Activated T-cell treated with anti-CD3 and anti-CD28 coated beads, Interleukin-2, amount 50 U/mL, for 72 hours (primary cell): ENCODE data around the gene GRIN2A. TPM values are rescaled to one million over a fixed set of nuclear protein-coding genes. Genes with fewer than 3 reads are reported as not detected.
A peak's percentile ranks its signal among the peaks of the same experiment; 100 is the strongest.

Experiments
- ATAC-seq, 2 donors: fragments of 150-1000 bp; cut with Tn5 transposase; replicated peaks in 1 of 2; 2 replicates each; pipeline ENCODE4 v1.10.0; 2021; ENCODE audit warnings: moderate library complexity in 2 of 2, mild to moderate bottlenecking in 1 of 2
- DNase-seq, 2 donors: peaks; one replicate each; pipeline ENCODE4 v3.0.0; 2021 to 2022; ENCODE audit warnings: mixed read lengths in 1 of 2
- H3K27ac Mint-ChIP-seq: one replicate; pipeline ENCODE4 v1.8.0; 2022; ENCODE audit warnings: mild to moderate bottlenecking, moderate library complexity, mixed read lengths
- H3K27me3 Mint-ChIP-seq: one replicate; pipeline ENCODE4 v1.8.0; 2022; ENCODE audit warnings: low read depth, mixed read lengths
- H3K36me3 Mint-ChIP-seq, 2 donors: one replicate each; pipeline ENCODE4 v1.8.0; 2022; ENCODE audit warnings: mixed read lengths in 2 of 2, mild to moderate bottlenecking in 1 of 2; ENCODE audit not compliant: insufficient read depth in 2 of 2
- H3K4me1 Mint-ChIP-seq: one replicate; pipeline ENCODE4 v1.8.0; 2022; ENCODE audit warnings: low read depth, mixed read lengths
- H3K4me3 Mint-ChIP-seq, 2 donors: one replicate each; pipeline ENCODE4 v1.8.0; 2022; ENCODE audit warnings: mild to moderate bottlenecking in 2 of 2, mixed read lengths in 2 of 2, moderate library complexity in 2 of 2
- H3K9me3 Mint-ChIP-seq, 2 donors: one replicate each; pipeline ENCODE4 v1.8.0; 2022; ENCODE audit warnings: mixed read lengths in 2 of 2
- total RNA-seq, 2 donors: library from RNA; stranded (reverse); gene quantifications; one replicate each; pipeline ENCODE4 v1.2.3, GENCODE V29; 2022

The GRIN2A gene
- total RNA-seq, result not detected

DNA sequence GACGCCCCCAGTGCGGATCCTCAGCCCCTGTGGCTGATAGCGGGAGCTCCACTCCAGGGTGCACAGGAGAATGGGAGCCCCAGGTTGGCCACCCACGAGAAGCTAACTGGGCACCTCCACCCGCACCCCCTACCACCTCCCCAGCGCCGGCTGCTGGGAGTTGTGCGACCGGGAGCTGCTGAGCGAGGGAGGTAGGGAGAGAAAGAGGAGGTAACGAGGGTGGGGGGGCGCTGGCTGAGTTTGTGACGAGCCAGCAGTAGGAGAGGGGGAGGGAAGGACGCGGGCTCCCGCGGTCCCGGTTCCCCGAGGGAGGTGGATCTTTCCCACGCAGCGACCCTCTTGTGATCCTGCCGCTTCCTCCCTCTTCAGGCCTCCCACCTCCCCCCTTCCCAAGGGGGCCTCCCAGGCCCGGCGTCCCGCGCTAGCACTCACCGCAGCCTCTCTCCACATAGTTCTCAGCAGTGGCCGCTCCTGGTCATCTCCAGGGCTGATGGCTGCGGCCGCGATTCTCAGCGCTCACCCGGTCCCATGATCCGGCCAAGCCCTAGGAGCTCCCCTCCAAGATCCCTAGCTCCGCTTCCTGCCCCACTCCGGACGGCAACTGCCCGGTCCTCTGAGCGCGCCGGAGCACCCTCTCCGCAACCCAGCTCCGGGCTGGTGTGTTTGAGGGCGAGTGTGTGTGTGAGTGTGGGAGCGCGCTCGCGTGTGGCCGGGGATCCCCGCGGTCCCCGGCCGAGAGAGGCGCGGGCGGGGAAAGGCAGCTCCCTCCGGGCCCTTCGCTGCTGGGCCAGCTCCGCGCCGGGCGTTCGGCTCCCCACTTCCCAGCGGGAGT is at the start of gene GRIN2A:
Gene GRIN2A, minus strand, starts transcription at position 207 of the 832 bp plus-strand sequence. CDS start 2,017 bp downstream, outside the sequence.
- Mint-ChIP-seq H3K27ac (no peak within 1 kb of the TSS), H3K36me3 (no peaks in the 10 kb centered on the region), H3K9me3 (no peaks in the 10 kb centered on the region), H3K4me3 (peak within 1 kb of the TSS; percentile 15 to 48), H3K4me1 (peaks cover 15% of the 10 kb centered on the region), H3K27me3 (peaks cover 48% of the 10 kb centered on the region)
- no peak for ATAC-seq
- no peak for DNase-seq

GRCh38 chr16:10231563-10231962 is 49.3 kb upstream of the GRIN2A start:
- Mint-ChIP-seq H3K27ac (no peak overlapping the region), H3K4me1 (no peaks in the 10 kb centered on the region), H3K27me3 (no peaks in the 10 kb centered on the region), H3K36me3 (peaks cover 4 to 10% of the 10 kb centered on the region in 2 donors), H3K4me3 (no peak overlapping the region), H3K9me3 (peaks cover 9 to 13% of the 10 kb centered on the region in 2 donors)
- DNase-seq (no peak), ATAC-seq (no peak)

DNA sequence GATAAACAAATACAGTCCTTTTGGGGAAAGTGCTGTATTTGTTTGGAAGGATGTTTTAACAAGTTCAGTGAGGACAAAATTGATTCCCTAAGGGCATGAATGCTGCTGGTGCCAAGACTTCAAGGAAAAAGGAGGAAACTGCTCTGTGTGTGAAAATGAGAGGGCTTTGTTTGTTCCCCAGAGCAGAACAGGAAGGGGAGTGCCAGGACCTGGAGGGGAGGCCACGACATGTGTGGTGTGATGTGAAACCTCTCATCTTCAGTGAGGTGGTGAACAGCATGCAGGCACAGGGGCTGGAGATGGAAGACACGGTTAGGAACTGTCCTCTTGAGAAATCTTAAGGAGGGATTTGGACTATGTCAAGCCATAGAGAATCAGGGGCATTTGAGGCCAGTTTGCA is 46.6 kb upstream of the GRIN2A start:
- Mint-ChIP-seq H3K27me3 (peaks cover 9% of the 10 kb centered on the region), H3K9me3 (peaks cover 9 to 13% of the 10 kb centered on the region in 2 donors), H3K4me1 (no peaks in the 10 kb centered on the region), H3K4me3 (no peak overlapping the region), H3K36me3 (peaks cover 4 to 10% of the 10 kb centered on the region in 2 donors), H3K27ac (no peak overlapping the region)
- ATAC-seq (no peak), DNase-seq (no peak)

DNA sequence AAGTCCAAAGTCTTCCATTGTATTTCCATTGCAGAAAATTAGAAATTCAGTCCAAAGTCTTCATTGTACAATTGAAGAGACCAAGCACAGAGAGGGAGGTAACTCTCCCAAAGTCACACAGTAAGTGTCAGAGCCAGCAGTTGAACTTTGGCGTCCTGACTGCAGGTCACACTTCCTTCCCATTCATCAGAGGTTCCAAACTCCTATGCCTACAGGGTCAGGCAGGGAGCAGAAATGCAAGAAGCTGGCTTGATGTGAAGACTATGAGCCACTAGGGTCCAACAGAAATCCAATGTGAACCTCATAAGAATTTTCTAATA is 44.7 kb upstream of the GRIN2A start:
- Mint-ChIP-seq H3K27me3 (peaks cover 9% of the 10 kb centered on the region), H3K4me3 (no peak overlapping the region), H3K9me3 (peaks cover 7 to 9% of the 10 kb centered on the region in 2 donors), H3K36me3 (peaks cover 1 to 2% of the 10 kb centered on the region in 2 donors), H3K4me1 (no peaks in the 10 kb centered on the region), H3K27ac (no peak overlapping the region)
- DNase-seq, result no peak
- no peak for ATAC-seq

DNA sequence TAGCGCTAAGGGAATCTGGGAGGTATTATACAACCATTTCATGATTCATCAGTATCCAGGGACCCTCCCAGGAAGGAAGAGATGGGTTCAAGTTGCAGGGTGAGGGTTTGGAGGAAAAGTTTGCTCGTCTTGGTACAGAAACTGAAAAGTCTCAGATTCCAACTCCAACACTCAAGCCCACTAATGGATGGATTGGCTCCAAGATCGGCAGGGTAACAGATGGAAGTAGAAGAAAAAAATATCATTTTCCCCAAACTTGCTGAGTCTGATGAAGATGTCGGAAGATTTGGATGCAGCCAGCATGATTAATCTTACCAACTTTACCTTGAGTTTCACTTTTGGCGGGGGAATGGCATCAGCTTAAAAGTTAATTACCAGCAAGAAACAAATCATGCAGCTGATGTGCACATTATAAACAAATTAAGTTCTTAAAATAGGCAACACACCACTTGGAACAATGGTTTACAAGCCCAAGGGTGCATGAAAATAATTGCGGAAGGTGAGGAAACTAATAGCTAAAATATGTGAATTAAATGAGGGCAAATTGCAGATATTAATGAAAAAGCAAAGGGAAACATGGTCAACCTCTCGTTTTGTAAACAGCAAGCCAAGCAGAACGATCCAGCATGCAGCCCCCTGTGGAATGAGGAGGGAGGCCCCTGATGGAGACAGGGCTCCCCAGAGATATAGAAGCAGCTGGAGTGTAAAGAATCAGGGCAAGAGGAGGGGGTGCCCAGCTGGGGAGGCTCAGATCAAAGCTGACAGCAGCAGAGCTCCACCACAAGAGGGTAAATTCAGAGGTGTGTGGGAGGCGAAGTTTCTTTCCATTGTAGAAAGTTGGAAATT is 44.1 kb upstream of the GRIN2A start:
- no peak for ATAC-seq

DNA sequence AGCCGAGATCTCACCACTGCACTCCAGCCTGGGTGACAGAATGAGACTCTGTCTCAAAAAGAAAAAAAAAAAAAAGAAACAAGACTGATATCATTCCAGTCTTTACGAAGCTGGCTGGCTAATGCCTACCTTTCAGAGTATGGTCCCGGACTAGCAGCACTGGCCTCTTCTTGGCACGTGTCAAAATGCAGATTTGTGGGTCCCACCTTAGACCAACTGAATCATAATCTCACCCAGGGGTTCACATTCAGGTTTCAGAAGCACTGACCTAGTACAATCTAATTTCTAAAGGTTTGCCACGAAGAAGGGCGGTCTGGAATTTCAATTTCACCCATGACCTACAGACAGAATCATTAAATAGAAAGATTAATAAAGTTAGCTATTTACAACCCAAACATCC is 43.4 kb upstream of the GRIN2A start:
- Mint-ChIP-seq H3K4me1 (no peaks in the 10 kb centered on the region), H3K27ac (no peak overlapping the region), H3K36me3 (no peaks in the 10 kb centered on the region), H3K4me3 (no peak overlapping the region), H3K27me3 (peaks cover 9% of the 10 kb centered on the region), H3K9me3 (peaks cover under 1 to 4% of the 10 kb centered on the region in 2 donors)
- ATAC-seq (no peak), DNase-seq (no peak)

More for the DNA sequence above, 44.1 kb upstream of the GRIN2A start:
- Mint-ChIP-seq H3K27me3 (peaks cover 9% of the 10 kb centered on the region), H3K9me3 (peaks cover 3 to 7% of the 10 kb centered on the region in 2 donors), H3K4me1 (no peaks in the 10 kb centered on the region), H3K4me3 (no peak overlapping the region), H3K27ac (no peak overlapping the region), H3K36me3 (no peaks in the 10 kb centered on the region)
- DNase-seq, result no peak

DNA sequence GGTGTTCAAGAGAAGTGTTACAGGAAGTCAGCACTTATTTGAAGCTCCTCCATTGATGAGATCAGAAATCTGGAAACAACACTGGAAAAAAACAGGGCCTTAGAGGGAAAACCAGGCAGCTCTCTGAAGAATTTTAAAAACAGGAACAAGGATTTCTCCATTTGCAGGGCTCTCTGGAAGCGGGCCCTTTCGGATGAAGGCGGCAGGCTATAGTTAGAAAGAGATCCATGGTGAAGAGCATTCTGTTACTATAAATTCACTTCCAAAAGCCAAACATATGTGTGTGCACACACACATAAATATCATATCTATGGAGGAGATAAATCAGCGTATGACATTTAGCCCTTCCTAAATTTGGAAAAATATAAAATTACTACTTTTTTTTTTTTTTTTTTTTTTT is 42.6 kb upstream of the GRIN2A start:
- ATAC-seq (no peak), DNase-seq (no peak)
- Mint-ChIP-seq H3K36me3 (no peaks in the 10 kb centered on the region), H3K4me3 (no peak overlapping the region), H3K27ac (no peak overlapping the region), H3K9me3 (peaks cover 0 to 2% of the 10 kb centered on the region in 2 donors), H3K4me1 (no peaks in the 10 kb centered on the region), H3K27me3 (peaks cover 9% of the 10 kb centered on the region)

DNA sequence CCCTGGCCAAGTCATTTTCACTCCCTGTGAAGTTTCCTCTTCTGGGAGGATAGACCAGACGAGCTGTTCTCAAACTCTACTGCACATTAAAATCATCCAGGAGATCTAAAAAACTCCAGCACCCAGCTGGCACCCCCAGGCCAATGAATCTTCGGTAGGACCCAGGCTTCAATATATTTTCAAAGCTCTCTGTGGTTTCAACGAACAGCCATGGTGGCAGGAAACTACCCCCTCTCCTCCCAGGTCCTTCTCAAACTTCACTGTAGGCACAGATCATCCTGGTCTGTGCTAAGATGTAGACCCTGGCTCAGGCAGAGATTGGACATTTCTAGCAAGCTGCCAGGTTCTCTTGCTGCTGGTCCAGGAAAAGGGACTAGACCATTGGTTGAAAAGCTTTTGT is 38.7 kb upstream of the GRIN2A start:
- DNase-seq (no peak), ATAC-seq (no peak)
- H3K4me3 Mint-ChIP-seq, result no peak overlapping the region
- H3K27ac Mint-ChIP-seq, result no peak overlapping the region
- no peaks in the 10 kb centered on the region for H3K36me3 Mint-ChIP-seq
- no peaks in the 10 kb centered on the region for H3K4me1 Mint-ChIP-seq
- no peaks in the 10 kb centered on the region for H3K9me3 Mint-ChIP-seq
- peaks cover 12% of the 10 kb centered on the region for H3K27me3 Mint-ChIP-seq

DNA sequence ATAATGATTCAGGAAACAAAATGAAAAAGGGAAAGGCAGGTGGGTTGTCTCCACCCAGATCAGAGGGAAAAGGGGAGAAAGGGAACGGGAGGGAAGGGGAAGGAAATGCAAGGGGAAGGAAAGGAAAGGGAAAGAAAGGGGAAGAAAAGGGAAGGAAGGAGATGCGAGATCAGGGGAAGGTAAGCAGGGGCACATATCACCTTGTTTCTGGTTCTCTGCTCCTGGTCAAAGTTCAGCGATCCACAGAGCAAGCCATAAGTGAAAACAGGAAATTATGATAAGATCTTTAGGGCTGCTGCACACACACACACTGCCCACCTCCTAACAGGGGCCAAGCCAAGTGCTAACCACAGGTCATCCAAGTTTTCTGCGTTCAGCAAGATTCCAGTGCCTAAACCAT is 37.5 kb upstream of the GRIN2A start:
- no peak for DNase-seq
- H3K36me3 Mint-ChIP-seq, result no peaks in the 10 kb centered on the region

GRCh38 chr16:10218490-10219206 is 36.4 kb upstream of the GRIN2A start:
- Mint-ChIP-seq H3K4me3 (no peak overlapping the region), H3K9me3 (no peaks in the 10 kb centered on the region), H3K36me3 (no peaks in the 10 kb centered on the region), H3K27me3 (peaks cover 10% of the 10 kb centered on the region), H3K4me1 (no peaks in the 10 kb centered on the region), H3K27ac (no peak overlapping the region)
- no peak for ATAC-seq
- no peak for DNase-seq

More for the DNA sequence above, 37.5 kb upstream of the GRIN2A start:
- Mint-ChIP-seq H3K27me3 (peaks cover 10% of the 10 kb centered on the region), H3K4me3 (no peak overlapping the region), H3K9me3 (no peaks in the 10 kb centered on the region), H3K27ac (no peak overlapping the region), H3K4me1 (no peaks in the 10 kb centered on the region)
- no peak for ATAC-seq

- DNase-seq (no peak), ATAC-seq (no peak)
- Mint-ChIP-seq H3K4me1 (no peaks in the 10 kb centered on the region), H3K4me3 (no peak overlapping the region), H3K9me3 (no peaks in the 10 kb centered on the region), H3K36me3 (no peaks in the 10 kb centered on the region), H3K27ac (no peak overlapping the region), H3K27me3 (peaks cover 21% of the 10 kb centered on the region)
Observed at GRCh38 chr16:10213748-10214147, 31.5 kb upstream of the GRIN2A start.

GRCh38 chr16:10210944-10211343 is 28.7 kb upstream of the GRIN2A start:
- Mint-ChIP-seq H3K4me3 (no peak overlapping the region), H3K4me1 (no peaks in the 10 kb centered on the region), H3K9me3 (peaks cover 0 to 1% of the 10 kb centered on the region in 2 donors), H3K36me3 (no peaks in the 10 kb centered on the region), H3K27ac (no peak overlapping the region), H3K27me3 (peaks cover 11% of the 10 kb centered on the region)
- DNase-seq, result no peak
- no peak for ATAC-seq

DNA sequence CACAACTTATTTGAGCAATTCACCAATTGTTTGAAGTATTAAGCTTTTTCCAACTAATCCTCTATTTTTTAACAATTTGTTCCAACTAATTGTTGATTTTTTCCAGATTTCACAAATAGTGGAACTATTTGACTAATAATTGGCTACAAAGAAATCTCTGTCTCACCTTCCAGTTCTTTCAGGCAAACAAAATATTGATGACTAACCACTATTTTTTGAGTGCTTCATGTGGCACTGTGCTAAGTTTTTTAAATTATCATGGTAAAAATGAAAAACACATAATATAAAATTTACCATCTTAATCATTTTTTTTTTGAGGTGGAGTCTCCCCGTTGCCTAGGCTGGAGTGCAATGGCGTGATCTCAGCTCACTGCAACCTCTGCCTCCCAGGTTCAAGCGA is 24.6 kb upstream of the GRIN2A start:
- Mint-ChIP-seq H3K4me1 (no peaks in the 10 kb centered on the region), H3K9me3 (peaks cover 0 to 1% of the 10 kb centered on the region in 2 donors), H3K36me3 (no peaks in the 10 kb centered on the region), H3K27ac (no peak overlapping the region), H3K4me3 (no peak overlapping the region), H3K27me3 (peaks cover 11% of the 10 kb centered on the region)
- ATAC-seq (no peak), DNase-seq (no peak)
